ENCODE data around the gene MAU2.
"Not testable (repeated sequence)": the region's sequence is repeated elsewhere in the genome, so short reads cannot be mapped to it uniquely, and the experiment has no call there.

MAU2 gene

DNA sequence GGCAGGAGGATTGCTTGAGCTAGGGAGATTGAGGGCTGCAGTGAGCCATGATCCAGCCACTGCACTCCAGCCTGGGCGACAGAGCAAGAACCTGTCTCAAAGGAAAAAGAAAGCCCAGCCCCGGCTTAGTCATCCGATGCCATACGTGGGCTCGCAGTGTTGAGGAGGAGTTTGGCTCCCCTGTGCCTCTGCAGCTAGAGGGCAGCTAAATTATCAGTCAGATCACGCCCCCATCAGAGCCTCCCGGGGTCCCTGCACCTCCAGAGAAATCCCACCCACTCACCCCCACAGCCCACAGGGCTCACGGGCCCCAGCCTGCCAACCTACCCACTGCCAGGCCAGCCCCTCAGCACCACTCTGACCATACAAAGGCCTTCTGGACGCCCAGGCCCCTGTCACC lies 27.6 kb downstream of the MAU2 start:
- no peak for DNase-seq

DNA sequence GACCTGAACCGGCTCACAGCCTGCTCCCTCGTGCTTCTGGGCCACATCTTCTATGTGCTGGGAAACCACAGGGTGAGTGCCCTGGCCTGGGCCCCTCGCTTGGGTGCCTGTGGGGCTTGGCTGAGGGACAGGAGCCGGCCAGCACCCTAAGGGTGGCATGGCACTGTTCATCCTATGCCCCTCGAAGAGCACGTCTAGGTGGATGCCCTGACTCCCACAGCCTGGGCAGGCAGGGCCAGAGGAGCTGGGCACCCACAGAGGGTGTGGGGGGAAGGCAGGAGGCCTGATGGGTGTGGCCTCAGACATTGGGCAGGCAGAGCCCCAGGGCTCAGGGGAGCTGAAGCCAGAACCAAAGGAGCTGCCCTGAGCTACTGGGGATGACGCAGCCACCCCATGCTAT lies 28.7 kb downstream of the MAU2 start:
- DNase-seq: no peak

DNA sequence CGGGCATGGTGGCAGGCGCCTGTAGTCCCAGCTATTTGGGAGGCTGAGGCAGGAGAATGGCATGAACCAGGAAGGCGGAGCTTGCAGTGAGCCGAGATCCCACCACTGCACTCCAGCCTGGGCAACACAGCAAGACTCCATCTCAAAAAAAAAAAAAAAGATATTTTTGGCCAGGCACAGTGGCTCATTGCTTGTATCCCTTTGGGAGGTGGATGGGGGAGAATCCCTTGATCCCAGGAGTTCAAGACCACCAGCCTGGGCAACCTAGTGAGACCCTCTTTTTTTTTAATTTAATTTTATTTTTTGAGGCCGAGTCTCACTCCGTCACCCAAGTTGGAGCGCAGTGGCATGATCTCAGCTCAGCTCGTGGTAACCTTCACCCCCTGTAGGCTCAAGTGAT lies 30.1 kb downstream of the MAU2 start:
- DNase-seq: not testable (repeated sequence)

DNA sequence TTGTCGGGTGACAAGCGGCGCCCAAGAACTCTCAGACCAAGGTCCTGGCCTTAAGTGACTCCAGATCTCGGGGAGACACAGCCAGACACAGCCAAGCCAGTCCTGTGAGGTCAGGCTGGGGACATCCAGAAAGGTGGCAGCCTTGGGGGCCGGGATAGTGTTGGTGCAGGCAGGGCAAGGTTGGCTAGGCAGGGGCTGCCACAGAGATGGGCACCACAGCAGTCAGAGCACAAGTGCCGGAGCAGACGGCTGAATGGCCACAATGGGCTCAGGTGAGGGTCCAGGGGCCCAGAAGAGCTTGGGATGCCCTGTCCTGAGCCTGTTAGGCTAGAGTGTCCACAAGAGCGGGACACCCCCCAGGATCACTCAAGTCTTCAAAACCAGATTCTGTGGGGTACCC lies 32.2 kb downstream of the MAU2 start:
- DNase-seq: no peak

DNA sequence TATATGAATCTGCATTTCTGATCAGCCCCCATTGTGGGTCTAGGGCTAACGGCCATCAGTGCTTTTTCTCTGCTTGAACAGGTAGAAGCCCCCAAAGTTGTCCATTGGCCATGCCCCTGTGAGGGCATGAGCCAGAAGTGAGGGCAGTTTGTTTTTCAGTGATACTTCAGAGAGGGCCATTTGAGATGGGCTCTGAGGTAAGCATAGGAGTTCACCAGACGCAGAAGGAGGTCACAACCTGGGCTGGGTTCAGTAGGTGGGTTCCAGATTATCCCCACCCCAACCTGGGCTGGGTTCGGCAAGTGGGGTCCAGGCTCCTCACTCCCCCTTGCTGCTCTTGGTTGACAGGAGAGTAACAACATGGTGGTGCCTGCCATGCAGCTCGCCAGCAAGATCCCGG lies 33.4 kb downstream of the MAU2 start:
- DNase-seq: no peak

DNA sequence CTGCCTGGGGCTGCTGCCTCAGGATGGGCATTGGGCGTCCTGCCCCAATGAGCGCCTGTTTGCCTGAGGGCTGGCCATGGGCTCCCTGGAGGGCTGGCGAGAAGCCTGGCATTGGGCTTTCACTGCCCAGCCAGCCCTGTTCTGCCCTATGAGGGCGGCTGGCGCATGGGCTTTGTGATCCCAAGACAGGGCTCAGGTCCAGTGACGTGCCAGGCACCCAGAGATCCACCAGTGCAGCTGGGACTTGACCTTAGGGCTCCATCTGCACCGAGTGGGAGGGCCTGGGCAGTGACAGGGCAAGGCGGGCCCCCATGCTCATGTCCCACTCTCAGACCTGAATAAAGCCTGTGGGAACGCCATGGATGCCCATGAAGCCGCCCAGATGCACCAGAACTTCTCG lies 34.3 kb downstream of the MAU2 start:
- DNase-seq: no peak

DNA sequence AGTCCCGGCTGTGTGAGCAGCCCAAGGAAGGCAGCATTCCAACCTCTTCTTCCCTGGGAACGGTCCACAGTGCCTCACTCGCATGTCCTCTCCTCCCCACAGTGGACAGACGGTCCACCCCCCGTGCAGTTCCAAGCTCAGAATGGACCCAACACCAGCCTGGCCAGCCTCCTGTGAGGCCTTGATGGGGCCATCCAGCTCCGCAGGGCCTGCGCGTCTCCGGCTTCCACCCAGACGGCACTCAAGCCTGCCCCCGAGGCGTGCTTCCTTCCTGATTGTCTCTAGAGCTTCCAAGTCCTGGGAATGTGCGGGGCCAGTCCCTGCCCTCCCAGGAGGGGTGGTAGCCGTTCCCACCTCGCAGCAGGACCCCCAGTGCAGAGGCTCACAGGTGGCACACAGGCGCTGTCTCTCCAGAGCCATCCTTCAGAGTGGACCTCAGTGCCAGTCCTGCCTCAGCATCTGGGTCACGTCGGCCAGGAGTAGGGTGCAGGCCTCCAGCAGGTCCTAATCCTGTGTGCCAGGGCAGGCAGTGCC lies 35.0 kb downstream of the MAU2 start:
- DNase-seq: no peak

DNA sequence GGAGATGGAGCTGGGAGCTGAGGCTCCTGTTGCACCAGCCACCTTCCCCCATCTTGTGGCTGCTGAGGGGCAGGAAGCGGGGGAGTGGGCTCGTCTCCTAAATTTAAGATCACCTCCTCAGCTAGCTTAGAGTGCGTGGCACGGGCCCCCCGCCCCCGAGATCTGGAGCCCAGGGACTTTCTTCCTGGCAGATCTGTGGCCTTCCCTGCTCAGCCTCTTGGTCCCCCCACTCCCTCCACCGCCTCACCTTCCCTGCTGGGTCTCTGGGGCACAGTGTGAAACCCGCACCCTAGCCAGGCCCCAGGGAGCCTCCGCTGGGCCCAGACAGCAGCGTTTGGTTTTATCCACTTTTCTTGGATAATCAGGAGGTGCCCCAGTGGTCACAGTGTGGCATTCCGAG lies 35.9 kb downstream of the MAU2 start:
- DNase-seq: no peak

DNA sequence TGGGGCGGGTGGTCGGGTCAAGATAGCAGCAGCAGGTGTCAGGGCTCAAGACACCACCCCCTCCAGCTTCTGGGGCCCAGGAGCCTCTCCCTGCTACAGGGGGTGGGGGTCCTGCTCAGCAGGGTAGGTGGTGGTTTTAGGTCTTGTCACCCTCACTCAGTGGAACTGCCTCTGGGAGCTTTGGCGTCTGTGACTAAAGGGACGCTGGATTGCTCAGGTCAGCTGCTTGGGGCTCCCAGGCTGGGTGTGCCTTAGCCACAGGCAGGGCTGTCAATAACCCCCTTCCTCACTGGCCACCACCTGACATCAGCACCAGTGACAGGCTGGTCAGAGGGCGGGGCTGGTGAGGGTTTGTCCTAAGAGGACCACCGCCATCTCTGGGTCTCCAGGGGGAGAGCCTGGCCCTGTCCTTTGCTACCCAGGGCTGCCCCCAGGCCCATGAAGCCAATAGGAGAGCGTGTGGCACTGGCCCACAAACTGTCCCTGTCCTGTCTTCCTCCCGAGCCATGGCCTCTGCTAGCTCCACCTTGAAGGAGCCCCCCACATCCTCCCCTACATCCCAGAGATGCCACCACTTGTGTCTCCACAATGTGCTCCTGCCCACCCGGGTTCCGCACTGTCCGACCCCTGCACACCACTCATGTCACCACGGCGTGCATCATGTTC lies 36.4 kb downstream of the MAU2 start:
- DNase-seq: no peak

DNA sequence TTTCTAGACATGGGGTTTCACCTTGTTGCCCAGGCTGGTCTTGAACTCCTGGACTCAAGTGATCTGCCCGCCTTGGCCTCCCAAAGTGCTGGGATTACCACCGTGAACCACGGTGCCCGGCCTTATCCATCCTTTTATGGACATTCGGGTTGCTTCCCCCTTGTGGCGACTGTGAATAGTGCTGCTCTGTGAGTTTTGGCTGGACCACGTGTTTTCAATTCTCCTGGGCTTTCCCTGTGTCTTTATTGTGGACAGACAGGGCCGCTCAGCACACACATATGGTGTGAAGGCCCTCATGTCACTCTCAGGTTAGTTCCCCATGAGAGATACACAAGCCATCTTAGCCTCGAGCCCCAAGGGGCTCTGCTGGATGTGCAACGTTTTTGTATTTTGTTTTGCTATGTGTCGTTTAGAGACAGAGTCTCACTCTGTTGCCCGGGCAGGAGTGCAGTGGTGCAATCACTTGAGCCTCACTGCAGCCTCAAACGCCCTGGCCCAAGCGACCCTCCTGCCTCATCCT lies 40.5 kb downstream of the MAU2 start:
- peak; percentile 73 for DNase-seq

DNA sequence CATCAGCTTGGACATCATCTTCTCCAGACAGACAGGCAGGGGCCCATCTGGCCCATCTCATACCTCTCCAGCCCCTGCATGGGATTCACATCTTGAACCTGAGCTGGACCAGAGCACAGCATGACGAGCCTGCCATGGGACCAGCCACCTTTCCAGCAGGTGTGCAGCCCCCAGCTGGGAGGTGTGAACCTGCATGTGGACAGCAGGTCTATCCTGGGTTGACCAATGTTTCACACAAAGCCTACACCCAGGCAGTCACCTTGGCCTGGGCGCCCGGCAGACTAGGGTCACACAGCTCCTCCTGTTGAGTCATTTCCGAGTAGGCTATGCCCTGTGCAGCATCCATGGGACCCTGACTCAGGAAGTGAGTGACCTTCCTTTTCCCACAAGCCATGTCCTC lies 41.4 kb downstream of the MAU2 start:
- DNase-seq: no peak

DNA sequence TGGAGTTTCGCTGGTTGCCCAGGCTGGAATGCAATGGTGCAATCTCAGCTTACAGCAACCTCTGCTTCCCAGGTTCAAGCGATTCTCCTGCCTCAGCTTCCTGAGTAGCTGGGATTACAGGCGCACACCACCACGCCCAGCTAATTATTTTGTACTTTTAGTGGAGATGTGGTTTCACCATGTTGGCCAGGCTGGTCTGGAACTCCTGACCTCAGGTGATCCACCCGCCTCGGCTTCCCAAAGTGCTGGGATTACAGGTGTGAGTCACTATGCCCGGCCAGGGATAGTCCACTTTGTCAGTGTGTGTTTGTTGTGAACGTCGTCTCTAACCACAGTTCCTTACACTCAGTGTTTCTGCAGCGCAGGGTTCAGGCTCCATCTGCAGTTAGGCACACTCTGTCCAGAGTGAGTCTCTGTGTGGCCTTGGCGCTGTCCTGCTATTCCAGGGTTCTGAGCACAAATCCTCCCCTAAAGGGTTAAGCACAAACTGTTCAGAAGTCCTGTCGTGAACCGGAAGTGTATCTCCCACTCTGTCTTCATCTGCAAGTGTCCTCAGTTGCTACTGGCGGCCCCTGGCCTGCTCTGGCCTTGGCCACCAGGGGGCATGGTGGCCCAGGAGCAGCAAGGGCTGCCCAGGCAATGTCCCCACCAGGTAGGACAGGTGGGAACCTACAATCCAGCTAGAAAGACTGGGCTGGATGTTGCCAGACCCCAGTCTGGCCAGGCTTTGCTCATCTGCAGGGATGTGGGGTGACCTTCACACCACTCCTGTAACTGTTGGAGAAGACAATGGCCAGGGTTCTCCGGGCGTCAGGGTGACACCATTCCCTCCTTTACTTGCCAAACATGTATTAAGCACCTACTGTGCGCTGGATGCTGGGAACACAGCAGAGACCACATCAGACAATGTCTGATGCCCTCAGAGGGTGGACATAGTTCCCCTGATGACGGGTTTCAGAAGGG lies 46.1 kb downstream of the MAU2 start:
- DNase-seq: peak; percentile 77

DNA sequence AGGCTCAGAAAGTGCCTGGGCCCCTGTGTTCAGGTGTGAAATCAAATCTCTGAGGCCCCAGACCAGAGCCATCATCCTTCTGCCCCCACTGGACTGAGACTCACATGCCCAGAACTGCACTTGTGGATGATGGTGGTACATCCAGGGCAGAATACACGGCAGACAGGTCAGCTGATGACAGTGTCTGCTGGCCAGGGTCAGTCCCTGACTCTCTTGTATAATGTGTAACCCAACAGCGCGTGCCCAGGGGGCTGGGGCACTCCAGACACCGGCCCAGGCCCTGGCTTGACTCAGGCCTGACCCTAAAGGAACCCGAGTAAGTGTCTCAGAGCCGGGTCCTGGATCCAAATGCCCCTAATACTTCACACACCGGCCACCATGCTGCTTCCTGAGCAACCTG lies 47.5 kb downstream of the MAU2 start:
- DNase-seq: no peak

DNA sequence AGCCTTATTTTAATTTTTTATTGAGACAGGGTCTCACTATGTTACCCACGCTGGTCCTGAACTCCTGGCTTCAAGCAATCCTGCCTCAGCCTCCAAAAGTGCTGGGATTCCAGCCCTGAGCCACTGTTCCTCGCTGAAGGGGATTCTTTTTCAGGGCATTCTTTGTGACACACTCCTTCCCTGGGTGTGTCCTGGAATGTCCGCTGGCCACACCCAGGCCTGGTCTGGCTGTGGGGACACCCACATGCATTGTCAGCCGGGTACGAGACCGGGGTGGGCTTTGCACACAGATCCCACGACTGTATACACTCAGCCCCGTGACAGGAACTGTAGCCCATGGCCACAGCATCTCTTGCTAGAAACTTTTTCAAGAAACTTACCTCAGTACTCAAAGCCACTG lies 50.4 kb downstream of the MAU2 start:
- DNase-seq: no peak

DNA sequence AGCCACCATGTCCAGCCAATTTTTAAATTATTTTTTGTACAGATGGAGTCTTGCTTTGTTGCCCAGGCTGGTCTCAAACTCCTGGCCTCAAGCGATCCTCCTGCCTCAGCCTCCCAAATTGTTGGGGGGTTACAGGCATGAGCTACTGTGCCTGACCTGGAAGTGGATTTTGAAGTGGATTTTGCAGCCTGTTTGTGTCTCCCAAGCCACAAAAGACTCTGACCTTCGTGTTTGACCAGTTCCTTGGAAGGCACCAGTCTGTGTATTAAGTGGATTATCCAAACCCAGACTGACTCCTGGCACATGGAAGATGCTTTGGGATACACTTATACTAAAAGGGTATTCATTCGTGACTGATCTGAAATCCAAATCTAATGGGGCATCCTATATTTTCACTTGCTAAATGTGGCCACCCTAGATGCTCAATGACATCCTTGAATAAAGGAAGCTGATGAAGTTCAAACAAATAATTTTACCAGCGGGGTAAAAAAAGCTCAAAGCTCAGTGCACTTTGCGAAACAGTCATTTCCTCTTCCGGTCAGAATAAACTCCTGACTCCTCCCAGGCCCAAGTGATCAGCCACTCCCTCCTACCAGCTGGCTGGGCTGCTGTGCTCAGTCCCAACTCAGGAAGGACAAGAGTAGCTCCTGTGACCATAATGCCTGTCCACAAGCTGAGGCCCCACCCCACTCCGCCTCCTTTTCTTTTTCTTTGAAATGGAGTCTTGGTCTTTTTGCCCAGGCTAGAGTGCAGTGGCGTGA lies 52.2 kb downstream of the MAU2 start:
- DNase-seq: peak; percentile 58

DNA sequence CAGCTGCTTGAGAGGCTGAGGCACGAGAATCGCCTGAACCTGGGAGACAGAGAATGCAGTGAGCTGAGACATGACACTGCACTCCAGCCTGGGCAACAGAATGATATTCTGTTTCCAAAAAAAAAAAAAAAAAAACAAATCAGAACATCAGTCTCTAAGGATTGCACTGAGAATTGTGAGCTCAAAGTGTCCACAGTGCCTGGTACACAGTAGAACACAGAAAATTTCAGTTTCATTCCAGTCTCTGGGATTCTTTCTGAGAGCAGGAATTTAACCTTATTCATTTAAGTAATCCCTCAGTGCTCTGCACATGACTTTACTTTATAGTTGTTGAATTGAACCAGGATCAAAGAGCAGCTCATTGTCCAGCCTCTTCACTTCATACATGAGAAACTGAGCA lies 58.9 kb downstream of the MAU2 start:
- DNase-seq: no peak

DNA sequence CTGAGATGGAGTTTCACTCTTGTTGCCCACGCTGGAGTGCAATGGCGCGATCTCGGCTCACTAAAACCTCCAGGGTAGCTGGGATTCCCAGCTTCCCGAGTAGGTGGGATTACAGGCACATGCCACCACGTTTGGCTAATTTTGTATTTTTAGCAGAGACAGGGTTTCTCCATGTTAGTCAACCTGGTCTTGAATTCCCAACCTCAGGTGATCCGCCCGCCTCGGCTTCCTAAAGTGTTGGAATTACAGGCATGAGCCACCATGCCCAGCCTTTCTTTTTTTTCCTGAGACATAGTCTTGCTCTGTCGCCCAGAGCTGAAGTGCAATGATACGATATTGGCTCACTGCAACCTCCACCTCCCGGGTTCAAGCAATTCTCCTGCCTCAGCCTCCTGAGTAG lies 59.7 kb downstream of the MAU2 start:
- DNase-seq: not testable (repeated sequence)

DNA sequence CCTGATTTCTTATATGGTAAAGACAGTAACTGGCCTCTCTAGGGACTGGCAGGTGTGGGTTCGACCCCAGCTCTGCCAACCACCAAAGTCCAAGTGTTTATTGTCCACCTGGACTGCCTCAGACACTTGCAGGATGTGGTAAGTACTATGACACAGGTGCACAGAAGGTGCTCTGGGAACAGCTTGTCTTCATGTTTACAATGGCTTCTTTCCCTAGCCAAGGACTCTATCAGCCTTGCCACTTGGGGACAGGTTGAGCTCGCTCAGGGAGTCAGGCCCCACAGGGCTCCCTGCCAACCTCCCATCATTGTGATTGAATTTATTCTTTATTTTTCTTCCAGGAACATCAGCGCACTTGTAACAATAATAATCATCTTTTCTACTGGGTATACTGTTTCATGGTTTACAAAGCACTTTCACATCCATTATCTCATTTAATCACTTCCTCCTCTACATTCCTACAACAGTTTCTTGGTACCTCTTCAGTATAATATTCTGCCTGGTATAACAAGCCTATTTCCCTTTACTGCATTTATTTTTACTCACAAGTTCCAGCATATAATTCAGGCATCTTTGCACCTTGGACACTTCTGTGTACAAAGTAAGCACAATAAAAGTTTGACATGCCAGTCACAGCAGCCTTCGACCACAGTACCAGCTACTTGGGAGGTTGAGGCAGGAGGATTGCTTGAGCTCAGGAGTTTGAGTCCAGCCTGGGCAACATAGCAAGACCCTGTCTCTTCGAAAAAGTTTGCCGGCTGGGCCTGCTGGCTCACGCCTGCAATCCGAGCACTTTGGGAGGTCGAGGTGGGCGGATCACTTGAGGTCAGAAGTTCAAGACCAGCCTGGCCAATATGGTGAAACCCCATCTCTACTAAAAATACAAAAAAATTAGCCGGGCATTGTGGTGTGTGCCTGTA lies 60.6 kb downstream of the MAU2 start:
- no peak for DNase-seq

DNA sequence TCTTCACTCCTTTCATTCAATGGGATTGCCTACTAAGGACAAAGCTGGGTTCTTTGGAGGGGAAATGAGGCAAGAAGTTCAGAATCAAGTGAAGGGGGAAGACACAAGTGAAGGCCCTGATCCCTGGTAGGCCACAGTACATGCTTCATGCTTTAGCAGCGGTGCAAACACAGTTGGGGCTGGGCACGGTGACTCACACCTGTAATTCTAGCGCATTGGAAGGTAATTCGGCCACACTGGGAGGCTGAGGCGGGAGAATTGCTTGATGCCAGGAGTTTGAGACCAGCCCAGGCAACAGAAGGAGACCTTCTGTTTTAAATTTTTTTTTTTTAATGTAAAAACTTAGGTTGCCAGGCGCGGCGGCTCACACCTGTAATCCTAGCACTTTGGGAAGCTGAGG lies 61.5 kb downstream of the MAU2 start:
- DNase-seq: no peak

DNA sequence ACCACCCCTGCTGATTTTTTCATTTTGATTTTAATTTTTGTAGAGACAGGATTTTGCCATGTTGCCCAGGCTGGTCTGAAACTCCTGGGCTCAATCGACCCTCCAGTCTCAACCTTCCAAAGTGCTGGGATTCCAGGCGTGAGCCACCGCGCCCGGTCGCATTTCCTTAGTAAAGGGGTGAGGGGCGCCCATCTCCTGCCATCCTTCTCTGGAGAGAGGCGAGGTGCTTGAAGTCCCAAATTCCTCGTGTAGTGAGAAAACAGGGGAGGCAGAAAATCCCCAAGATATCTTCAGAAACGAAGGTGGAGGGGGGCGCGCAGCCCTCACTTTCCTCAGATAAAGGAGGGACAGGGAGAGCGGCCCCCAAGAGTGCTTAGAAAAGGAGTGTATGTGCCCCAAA lies 63.9 kb downstream of the MAU2 start:
- no peak for DNase-seq

DNA sequence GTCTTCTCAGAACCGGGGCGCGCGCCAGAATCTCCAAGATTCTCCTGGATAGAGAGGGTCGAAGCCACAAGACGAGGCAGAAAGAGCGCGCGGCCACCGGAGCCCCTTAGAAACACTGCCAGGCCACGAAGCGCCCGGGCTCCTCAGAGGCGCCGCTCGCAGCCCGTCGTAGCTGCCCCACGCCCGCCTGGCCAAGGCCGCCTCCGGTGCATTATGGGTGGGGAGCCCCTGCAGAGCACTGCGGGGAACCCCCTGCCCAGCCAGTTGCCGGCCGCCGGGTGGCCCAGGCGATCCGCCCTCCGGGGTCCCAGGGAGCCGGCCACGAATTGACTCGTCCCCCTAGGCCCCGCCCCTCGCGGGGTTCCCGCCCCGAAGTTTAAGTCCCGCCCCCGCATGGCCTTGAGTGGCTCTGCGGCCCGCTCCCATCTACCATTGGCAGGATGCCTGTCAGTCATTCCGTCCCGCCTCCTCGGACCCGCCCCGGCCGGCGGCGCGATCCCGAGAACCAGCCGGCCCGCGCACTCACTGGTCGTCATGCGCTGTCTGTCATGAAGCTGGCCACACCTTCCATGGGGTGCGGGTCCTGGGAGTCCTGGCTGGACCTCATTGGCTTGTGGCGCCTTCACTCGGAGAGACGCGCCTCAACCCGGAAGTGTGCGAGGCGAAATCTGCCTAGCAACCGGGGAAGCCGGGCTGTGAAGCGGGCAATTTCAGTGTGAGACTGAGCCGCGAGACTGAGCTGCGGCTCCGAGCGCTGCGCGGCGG lies 64.7 kb downstream of the MAU2 start:
- peak; percentile 99 for DNase-seq
